Activated naive CD8-positive, alpha-beta T cell treated with anti-CD3 and anti-CD28 coated beads, Interleukin-2, amount 50 U/mL, for 24 hours (primary cell): ENCODE results near the gene ARAP3.

Source experiments
- ATAC-seq: fragments of 150-1000 bp; cut with Tn5 transposase; one replicate; pipeline ENCODE4 v1.10.0; 2021
- DNase-seq: peaks from one replicate; pipeline ENCODE4 v3.0.0; 2021
- H3K27ac Mint-ChIP-seq: one replicate; pipeline ENCODE4 v1.8.0; 2021; ENCODE audit warnings: mild to moderate bottlenecking, mixed read lengths
- H3K27me3 Mint-ChIP-seq: one replicate; pipeline ENCODE4 v1.8.0; 2021; ENCODE audit warnings: mixed read lengths
- H3K36me3 Mint-ChIP-seq: one replicate; pipeline ENCODE4 v1.8.0; 2021; ENCODE audit warnings: low read depth, mixed read lengths
- H3K4me1 Mint-ChIP-seq: one replicate; pipeline ENCODE4 v1.8.0; 2021; ENCODE audit warnings: mixed read lengths
- H3K4me3 Mint-ChIP-seq: one replicate; pipeline ENCODE4 v1.8.0; 2021; ENCODE audit warnings: mild to moderate bottlenecking, moderate library complexity, mixed read lengths
- H3K9me3 Mint-ChIP-seq: one replicate; pipeline ENCODE4 v1.8.0; 2021; ENCODE audit warnings: mixed read lengths

Gene ARAP3

GRCh38 chr5:141707510-141707909 is 25.5 kb upstream of the ARAP3 start:
- no peaks in the 10 kb centered on the region for H3K9me3 Mint-ChIP-seq
- H3K27me3 Mint-ChIP-seq: peaks cover 8% of the 10 kb centered on the region
- DNase-seq (no peak), ATAC-seq (no peak)
- no peak overlapping the region for H3K27ac Mint-ChIP-seq
- no peak overlapping the region for H3K4me3 Mint-ChIP-seq
- no peaks in the 10 kb centered on the region for H3K36me3 Mint-ChIP-seq
- H3K4me1 Mint-ChIP-seq: peaks cover 7% of the 10 kb centered on the region

GRCh38 chr5:141706121-141706520 is 24.1 kb upstream of the ARAP3 start:
- Mint-ChIP-seq H3K27me3 (peaks cover 17% of the 10 kb centered on the region), H3K27ac (no peak overlapping the region), H3K4me1 (peaks cover 20% of the 10 kb centered on the region), H3K9me3 (no peaks in the 10 kb centered on the region), H3K36me3 (no peaks in the 10 kb centered on the region), H3K4me3 (no peak overlapping the region)
- DNase-seq (no peak), ATAC-seq (no peak)

- no peaks in the 10 kb centered on the region for H3K9me3 Mint-ChIP-seq
- H3K4me1 Mint-ChIP-seq: peaks cover 23% of the 10 kb centered on the region
- H3K4me3 Mint-ChIP-seq: no peak overlapping the region
- no peak for ATAC-seq
- peaks cover 19% of the 10 kb centered on the region for H3K27me3 Mint-ChIP-seq
- H3K27ac Mint-ChIP-seq: no peak overlapping the region
- H3K36me3 Mint-ChIP-seq: no peaks in the 10 kb centered on the region
- DNase-seq: no peak
These were observed 23.4 kb upstream of the ARAP3 start for GRCh38 chr5:141705469-141705868.

- Mint-ChIP-seq H3K36me3 (no peaks in the 10 kb centered on the region), H3K27me3 (peaks cover 25% of the 10 kb centered on the region), H3K4me3 (no peak overlapping the region), H3K9me3 (no peaks in the 10 kb centered on the region), H3K27ac (no peak overlapping the region), H3K4me1 (peaks cover 23% of the 10 kb centered on the region)
- no peak for ATAC-seq
- DNase-seq: no peak
These were observed 22.8 kb upstream of the ARAP3 start for GRCh38 chr5:141704782-141705297.

- Mint-ChIP-seq H3K27me3 (peaks cover 23% of the 10 kb centered on the region), H3K9me3 (no peaks in the 10 kb centered on the region), H3K4me1 (peaks cover 23% of the 10 kb centered on the region), H3K4me3 (peak overlapping the region; percentile 66), H3K36me3 (no peaks in the 10 kb centered on the region), H3K27ac (no peak overlapping the region)
- DNase-seq (no peak), ATAC-seq (no peak)
These were observed 21.1 kb upstream of the ARAP3 start for GRCh38 chr5:141703133-141703561.

GRCh38 chr5:141701360-141702119 is 19.5 kb upstream of the ARAP3 start:
- DNase-seq (no peak), ATAC-seq (no peak)
- Mint-ChIP-seq H3K27me3 (peaks cover 28% of the 10 kb centered on the region), H3K27ac (no peak overlapping the region), H3K4me1 (peaks cover 23% of the 10 kb centered on the region), H3K36me3 (no peaks in the 10 kb centered on the region), H3K9me3 (no peaks in the 10 kb centered on the region), H3K4me3 (peak overlapping the region; percentile 66)

GRCh38 chr5:141697586-141697985 is 15.6 kb upstream of the ARAP3 start:
- H3K9me3 Mint-ChIP-seq: no peaks in the 10 kb centered on the region
- no peak overlapping the region for H3K4me3 Mint-ChIP-seq
- no peak for DNase-seq
- H3K27me3 Mint-ChIP-seq: peaks cover 33% of the 10 kb centered on the region
- H3K36me3 Mint-ChIP-seq: no peaks in the 10 kb centered on the region
- peaks cover 34% of the 10 kb centered on the region for H3K4me1 Mint-ChIP-seq
- no peak overlapping the region for H3K27ac Mint-ChIP-seq
- no peak for ATAC-seq

- Mint-ChIP-seq H3K4me1 (peaks cover 32% of the 10 kb centered on the region), H3K4me3 (no peak overlapping the region), H3K36me3 (no peaks in the 10 kb centered on the region), H3K27ac (no peak overlapping the region), H3K27me3 (peaks cover 27% of the 10 kb centered on the region), H3K9me3 (no peaks in the 10 kb centered on the region)
- ATAC-seq (no peak), DNase-seq (no peak)
These were observed 14.4 kb upstream of the ARAP3 start for GRCh38 chr5:141696431-141696830.

GRCh38 chr5:141695627-141696215 is 13.7 kb upstream of the ARAP3 start:
- H3K36me3 Mint-ChIP-seq: no peaks in the 10 kb centered on the region
- peaks cover 21% of the 10 kb centered on the region for H3K27me3 Mint-ChIP-seq
- ATAC-seq: no peak
- no peaks in the 10 kb centered on the region for H3K9me3 Mint-ChIP-seq
- no peak for DNase-seq
- H3K27ac Mint-ChIP-seq: no peak overlapping the region
- H3K4me1 Mint-ChIP-seq: peaks cover 25% of the 10 kb centered on the region
- H3K4me3 Mint-ChIP-seq: no peak overlapping the region

- Mint-ChIP-seq H3K36me3 (no peaks in the 10 kb centered on the region), H3K27me3 (peaks cover 9% of the 10 kb centered on the region), H3K27ac (no peak overlapping the region), H3K9me3 (no peaks in the 10 kb centered on the region), H3K4me3 (no peak overlapping the region), H3K4me1 (peaks cover 25% of the 10 kb centered on the region)
- ATAC-seq: no peak
- no peak for DNase-seq
These were observed 12.4 kb upstream of the ARAP3 start for GRCh38 chr5:141694479-141694878.

GRCh38 chr5:141692919-141693725 is 11.1 kb upstream of the ARAP3 start:
- peak; percentile 73 for ATAC-seq
- peaks cover 9% of the 10 kb centered on the region for H3K27me3 Mint-ChIP-seq
- H3K27ac Mint-ChIP-seq: peak overlapping the region; percentile 68
- peaks cover 25% of the 10 kb centered on the region for H3K4me1 Mint-ChIP-seq
- peak; percentile 71 for DNase-seq
- H3K9me3 Mint-ChIP-seq: no peaks in the 10 kb centered on the region
- peak overlapping the region; percentile 46 for H3K4me3 Mint-ChIP-seq
- no peaks in the 10 kb centered on the region for H3K36me3 Mint-ChIP-seq

- H3K4me3 Mint-ChIP-seq: peak overlapping the region; percentile 55
- peaks cover 9% of the 10 kb centered on the region for H3K27me3 Mint-ChIP-seq
- H3K9me3 Mint-ChIP-seq: no peaks in the 10 kb centered on the region
- peak overlapping the region; percentile 25 for H3K27ac Mint-ChIP-seq
- ATAC-seq: no peak
- H3K36me3 Mint-ChIP-seq: no peaks in the 10 kb centered on the region
- H3K4me1 Mint-ChIP-seq: peaks cover 25% of the 10 kb centered on the region
- peak; percentile 13 for DNase-seq
These were observed 10.5 kb upstream of the ARAP3 start for GRCh38 chr5:141692533-141692888.

- H3K4me3 Mint-ChIP-seq: peak overlapping the region; percentile 55
- H3K9me3 Mint-ChIP-seq: no peaks in the 10 kb centered on the region
- H3K27ac Mint-ChIP-seq: peak overlapping the region; percentile 25
- H3K36me3 Mint-ChIP-seq: no peaks in the 10 kb centered on the region
- peaks cover 6% of the 10 kb centered on the region for H3K27me3 Mint-ChIP-seq
- peaks cover 25% of the 10 kb centered on the region for H3K4me1 Mint-ChIP-seq
- ATAC-seq (peak; percentile 71), DNase-seq (peak; percentile 91)
These were observed 10.0 kb upstream of the ARAP3 start for GRCh38 chr5:141691867-141692532.

- no peak for DNase-seq
- no peak for ATAC-seq
- H3K9me3 Mint-ChIP-seq: no peaks in the 10 kb centered on the region
- H3K27ac Mint-ChIP-seq: no peak overlapping the region
- H3K4me3 Mint-ChIP-seq: no peak overlapping the region
- peaks cover 25% of the 10 kb centered on the region for H3K4me1 Mint-ChIP-seq
- H3K27me3 Mint-ChIP-seq: peaks cover 3% of the 10 kb centered on the region
- no peaks in the 10 kb centered on the region for H3K36me3 Mint-ChIP-seq
These were observed 9.3 kb upstream of the ARAP3 start for GRCh38 chr5:141691286-141691866.
